LNCaP clone FGC (cell line): ENCODE measurements around the gene ZNF74.

Experiments used
- DNase-seq: peaks from one replicate; pipeline ENCODE4 v3.0.0-alpha.2; 2011; ENCODE audit warnings: low read depth
- H3K4me3 ChIP-seq: 2 replicates; pipeline ENCODE4 v1.5.1; 2011; ENCODE audit warnings: mild to moderate bottlenecking, low read depth, low read length, control low read depth
- TF ChIP-seq, protein P1 (sequence below): IDR thresholded peaks from 2 replicates; pipeline ENCODE4 v1.5.1; 2012; ENCODE audit warnings: mild to moderate bottlenecking; ENCODE audit not compliant: control insufficient read depth, insufficient read depth; ENCODE audit errors: extremely low read depth

ZNF74 gene

DNA sequence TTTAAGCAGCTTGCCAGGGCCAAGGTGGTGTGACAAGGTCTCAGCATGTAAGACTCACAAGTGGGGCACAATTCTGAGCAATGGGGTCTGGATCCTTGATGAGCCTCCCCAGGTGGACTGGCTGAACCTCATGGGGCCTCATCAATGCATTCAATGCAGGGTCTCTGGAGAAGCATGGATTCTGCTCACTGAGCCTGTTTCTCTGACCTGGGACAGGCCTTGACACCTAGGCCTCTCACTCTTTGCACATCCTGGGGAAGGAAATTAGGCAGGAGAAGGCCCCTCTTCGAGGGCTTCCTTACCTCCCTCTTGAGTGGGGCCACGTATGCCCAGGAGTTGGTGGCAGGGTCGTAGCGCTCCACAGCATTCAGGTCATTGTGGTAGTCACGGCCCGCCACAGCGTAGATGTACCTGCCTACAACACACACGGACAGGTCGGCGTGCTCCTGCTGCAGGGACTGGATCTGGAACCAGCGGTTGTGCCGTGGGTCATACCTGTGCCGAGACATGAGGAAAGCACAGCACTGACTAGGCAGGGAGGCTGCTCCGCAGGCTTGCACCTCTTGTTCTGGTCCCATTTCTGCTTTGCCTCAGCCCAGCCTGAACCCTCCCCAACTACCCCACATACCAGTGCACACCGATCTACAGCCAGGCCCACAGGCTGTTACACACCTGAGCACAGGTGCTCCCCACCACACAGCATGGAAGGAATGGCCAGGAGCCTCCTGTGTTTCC lies 63.7 kb downstream of the ZNF74 start:
- no peak overlapping the region for H3K4me3 ChIP-seq
- DNase-seq: no peak
- TF ChIP-seq, protein P1, sequence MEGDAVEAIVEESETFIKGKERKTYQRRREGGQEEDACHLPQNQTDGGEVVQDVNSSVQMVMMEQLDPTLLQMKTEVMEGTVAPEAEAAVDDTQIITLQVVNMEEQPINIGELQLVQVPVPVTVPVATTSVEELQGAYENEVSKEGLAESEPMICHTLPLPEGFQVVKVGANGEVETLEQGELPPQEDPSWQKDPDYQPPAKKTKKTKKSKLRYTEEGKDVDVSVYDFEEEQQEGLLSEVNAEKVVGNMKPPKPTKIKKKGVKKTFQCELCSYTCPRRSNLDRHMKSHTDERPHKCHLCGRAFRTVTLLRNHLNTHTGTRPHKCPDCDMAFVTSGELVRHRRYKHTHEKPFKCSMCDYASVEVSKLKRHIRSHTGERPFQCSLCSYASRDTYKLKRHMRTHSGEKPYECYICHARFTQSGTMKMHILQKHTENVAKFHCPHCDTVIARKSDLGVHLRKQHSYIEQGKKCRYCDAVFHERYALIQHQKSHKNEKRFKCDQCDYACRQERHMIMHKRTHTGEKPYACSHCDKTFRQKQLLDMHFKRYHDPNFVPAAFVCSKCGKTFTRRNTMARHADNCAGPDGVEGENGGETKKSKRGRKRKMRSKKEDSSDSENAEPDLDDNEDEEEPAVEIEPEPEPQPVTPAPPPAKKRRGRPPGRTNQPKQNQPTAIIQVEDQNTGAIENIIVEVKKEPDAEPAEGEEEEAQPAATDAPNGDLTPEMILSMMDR: no peak
